Suprapubic skin (tissue), 4 donors: ENCODE data around the gene CBFA2T3.

Experiments
- POLR2A ChIP-seq, 2 donors: fragments of 450-650 bp; IDR thresholded peaks; one replicate each; pipeline ENCODE4 v1.6.1; 2017; ENCODE audit warnings: antibody characterized with exemption in 2 of 2, mild to moderate bottlenecking in 2 of 2, moderate library complexity in 2 of 2
- POLR2AphosphoS5 ChIP-seq, 3 donors: sonication (generic); formaldehyde crosslinking; IDR thresholded peaks; one replicate each; pipeline ENCODE4 v1.6.1; 2017; ENCODE audit warnings: antibody characterized with exemption in 3 of 3
- TF ChIP-seq, protein P1 (sequence below), 2 donors: fragments of 200-600 bp in 1 of 2; fragments of 450-650 bp in 1 of 2; sonication (generic) in 1 of 2; IDR thresholded peaks; one replicate each; pipeline ENCODE4 v1.5.1; 2016 to 2019; ENCODE audit warnings: antibody characterized with exemption in 2 of 2, mild to moderate bottlenecking in 1 of 2, moderate library complexity in 1 of 2

DNA sequence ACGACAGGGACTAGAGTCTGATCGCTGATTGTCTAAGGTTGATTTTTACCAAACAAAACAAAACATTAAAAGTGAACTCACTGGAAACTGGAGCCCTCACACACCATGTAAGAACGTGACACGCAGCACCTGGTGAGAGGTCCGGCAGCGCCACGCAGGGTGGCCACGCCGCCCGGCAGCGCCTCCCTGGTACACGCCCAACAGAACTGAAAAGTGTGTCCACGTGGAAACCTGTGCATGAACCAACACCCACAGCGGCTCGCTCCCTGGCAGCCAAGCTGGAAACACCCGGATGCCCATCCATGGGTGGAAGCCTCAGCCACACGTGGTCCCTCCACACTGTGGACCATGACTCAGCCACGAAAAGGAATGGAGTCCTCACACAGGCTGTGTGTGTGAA, 129.4 kb downstream of the CBFA2T3 start:
- TF ChIP-seq, protein P1, sequence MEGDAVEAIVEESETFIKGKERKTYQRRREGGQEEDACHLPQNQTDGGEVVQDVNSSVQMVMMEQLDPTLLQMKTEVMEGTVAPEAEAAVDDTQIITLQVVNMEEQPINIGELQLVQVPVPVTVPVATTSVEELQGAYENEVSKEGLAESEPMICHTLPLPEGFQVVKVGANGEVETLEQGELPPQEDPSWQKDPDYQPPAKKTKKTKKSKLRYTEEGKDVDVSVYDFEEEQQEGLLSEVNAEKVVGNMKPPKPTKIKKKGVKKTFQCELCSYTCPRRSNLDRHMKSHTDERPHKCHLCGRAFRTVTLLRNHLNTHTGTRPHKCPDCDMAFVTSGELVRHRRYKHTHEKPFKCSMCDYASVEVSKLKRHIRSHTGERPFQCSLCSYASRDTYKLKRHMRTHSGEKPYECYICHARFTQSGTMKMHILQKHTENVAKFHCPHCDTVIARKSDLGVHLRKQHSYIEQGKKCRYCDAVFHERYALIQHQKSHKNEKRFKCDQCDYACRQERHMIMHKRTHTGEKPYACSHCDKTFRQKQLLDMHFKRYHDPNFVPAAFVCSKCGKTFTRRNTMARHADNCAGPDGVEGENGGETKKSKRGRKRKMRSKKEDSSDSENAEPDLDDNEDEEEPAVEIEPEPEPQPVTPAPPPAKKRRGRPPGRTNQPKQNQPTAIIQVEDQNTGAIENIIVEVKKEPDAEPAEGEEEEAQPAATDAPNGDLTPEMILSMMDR (IDR thresholded peaks at IDR 0.05) = no peak
- TF ChIP-seq POLR2A (IDR thresholded peaks at IDR 0.05) (no peak), POLR2AphosphoS5 (IDR thresholded peaks at IDR 0.05) (no peak)
